ENCODE results near the gene ALPK3.

The ALPK3 gene

GRCh38 chr15:84798436-84798946 is 18.7 kb upstream of the ALPK3 start:
- H3K9me3 ChIP-seq (ENCODE audit: severe bottlenecking) = no peaks in the 10 kb centered on the region
- no peak for TF ChIP-seq CTCF (IDR thresholded peaks at IDR 0.05; ENCODE audit: low read depth, low read length)
- H3K27ac ChIP-seq = no peak overlapping the region
- no peak for DNase-seq
- H3K36me3 ChIP-seq = peaks cover 65% of the 10 kb centered on the region
- no peak overlapping the region for H3K4me3 ChIP-seq (ENCODE audit: low read depth, low read length)
- no peaks in the 10 kb centered on the region for H3K27me3 ChIP-seq (ENCODE audit: insufficient read depth, low read depth, severe bottlenecking)

- no peak overlapping the region for H3K4me3 ChIP-seq (ENCODE audit: low read depth, low read length)
- no peak for DNase-seq
- no peak overlapping the region for H3K27ac ChIP-seq
- TF ChIP-seq CTCF (IDR thresholded peaks at IDR 0.05; ENCODE audit: low read depth, low read length) = no peak
- H3K27me3 ChIP-seq (ENCODE audit: insufficient read depth, low read depth, severe bottlenecking) = no peaks in the 10 kb centered on the region
- peaks cover 67% of the 10 kb centered on the region for H3K36me3 ChIP-seq
- H3K9me3 ChIP-seq (ENCODE audit: severe bottlenecking) = no peaks in the 10 kb centered on the region
Observed at GRCh38 chr15:84799511-84800187, 17.5 kb upstream of the ALPK3 start.

DNA sequence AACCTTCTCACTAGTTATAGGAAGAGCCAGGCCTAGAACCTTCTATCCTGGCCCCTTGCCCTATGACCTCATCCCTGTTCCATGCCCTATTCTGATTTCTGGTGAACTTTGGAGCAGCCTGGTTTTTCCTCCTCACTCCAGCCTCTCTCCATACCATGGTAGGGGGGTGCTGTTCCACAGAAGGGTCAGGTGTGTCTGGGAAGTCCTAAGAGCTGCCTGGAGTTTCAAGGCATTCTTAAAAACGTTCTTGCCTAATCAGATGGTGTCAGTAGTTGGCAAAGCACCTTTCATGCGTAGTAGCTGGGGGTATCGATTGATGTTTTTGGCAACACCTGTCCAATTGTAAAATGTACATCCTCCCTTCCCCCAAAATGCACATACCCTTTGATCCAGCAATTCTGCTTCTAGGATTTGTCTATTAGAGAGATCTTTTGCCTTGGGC is 16.8 kb upstream of the ALPK3 start:
- Histone ChIP-seq H3K27ac (no peak overlapping the region), H3K9me3 (ENCODE audit: severe bottlenecking) (no peaks in the 10 kb centered on the region), H3K27me3 (ENCODE audit: insufficient read depth, low read depth, severe bottlenecking) (no peaks in the 10 kb centered on the region), H3K36me3 (peaks cover 69% of the 10 kb centered on the region), H3K4me3 (ENCODE audit: low read depth, low read length) (no peak overlapping the region)
- TF ChIP-seq CTCF (IDR thresholded peaks at IDR 0.05; ENCODE audit: low read depth, low read length) = no peak
- DNase-seq = no peak

DNA sequence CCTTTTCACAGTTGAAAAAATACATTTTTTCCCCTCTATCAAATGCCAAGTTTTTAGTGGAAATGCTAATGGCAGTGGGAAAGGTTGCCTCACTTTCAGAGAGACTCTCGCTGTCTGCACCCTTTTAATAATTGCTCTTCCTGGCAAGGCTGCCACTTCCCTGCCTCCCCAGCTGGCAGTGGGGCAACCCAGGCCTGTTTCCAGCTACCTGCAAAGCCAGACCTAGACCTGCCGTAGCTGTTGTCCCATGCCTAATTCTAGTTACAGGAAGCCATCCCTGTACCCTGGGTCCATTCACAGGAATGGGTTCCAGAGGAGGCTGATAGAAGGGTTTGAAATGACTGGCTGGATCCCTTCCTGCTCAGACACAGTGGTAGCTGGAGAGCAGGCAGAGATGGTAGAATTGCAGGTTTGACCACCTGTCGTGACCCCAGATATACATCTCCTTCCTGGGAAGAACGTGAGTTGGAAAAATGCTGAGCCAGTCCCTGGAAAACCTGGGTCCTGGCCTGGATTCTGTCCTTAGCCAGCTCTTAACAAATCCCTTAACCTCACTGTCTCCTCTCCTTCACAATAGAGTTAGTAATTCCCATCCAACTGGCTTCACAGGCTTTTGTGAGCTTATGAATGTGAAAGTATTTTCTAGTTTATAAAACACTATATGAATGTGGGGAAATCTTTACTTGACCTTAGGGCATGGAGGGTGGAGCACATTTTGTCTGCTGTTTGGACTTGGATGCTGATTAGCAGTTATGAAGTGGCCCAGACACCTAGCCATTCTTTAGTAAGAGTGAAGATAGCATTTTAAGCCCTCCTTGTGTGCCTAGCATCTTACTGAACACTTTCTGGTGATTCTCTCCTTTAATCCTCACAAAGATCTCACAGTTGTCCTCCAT is 12.9 kb upstream of the ALPK3 start:
- Histone ChIP-seq H3K4me3 (ENCODE audit: low read depth, low read length) (no peak overlapping the region), H3K27ac (no peak overlapping the region), H3K36me3 (peaks cover 46% of the 10 kb centered on the region), H3K9me3 (ENCODE audit: severe bottlenecking) (no peaks in the 10 kb centered on the region), H3K27me3 (ENCODE audit: insufficient read depth, low read depth, severe bottlenecking) (no peaks in the 10 kb centered on the region)
- TF ChIP-seq CTCF (IDR thresholded peaks at IDR 0.05; ENCODE audit: low read depth, low read length) = no peak
- DNase-seq = no peak

DNA sequence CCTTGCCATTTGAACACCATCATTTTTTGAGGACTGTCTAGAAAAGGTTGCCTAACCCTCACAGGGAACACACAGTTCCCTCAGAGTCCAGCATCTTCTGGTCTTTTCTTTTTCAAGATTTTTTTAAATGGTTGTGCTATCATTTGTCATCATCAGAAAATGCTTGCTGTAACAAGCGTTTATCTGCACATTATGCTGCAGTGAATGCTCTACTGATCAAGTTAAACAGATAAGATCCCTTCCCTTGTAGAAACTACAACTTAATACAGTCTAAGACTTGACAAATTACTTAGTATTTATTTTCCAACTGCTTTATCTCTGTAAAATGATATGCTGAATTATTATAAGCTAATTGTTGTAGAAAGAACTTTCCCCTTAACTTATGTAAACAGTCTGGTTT is 11.9 kb upstream of the ALPK3 start:
- Histone ChIP-seq H3K27ac (no peak overlapping the region), H3K4me3 (ENCODE audit: low read depth, low read length) (no peak overlapping the region), H3K27me3 (ENCODE audit: insufficient read depth, low read depth, severe bottlenecking) (no peaks in the 10 kb centered on the region), H3K36me3 (peaks cover 36% of the 10 kb centered on the region), H3K9me3 (ENCODE audit: severe bottlenecking) (no peaks in the 10 kb centered on the region)
- DNase-seq = no peak
- TF ChIP-seq CTCF (IDR thresholded peaks at IDR 0.05; ENCODE audit: low read depth, low read length) = no peak
